GM12891 (cell line): ENCODE measurements around the gene ERGIC2.
"Not testable (repeated sequence)": the region's sequence is repeated elsewhere in the genome, so short reads cannot be mapped to it uniquely, and the experiment has no call there.

ENCODE experiments used
- DNase-seq: peaks from one replicate; pipeline ENCODE4 v3.0.0; 2011; ENCODE audit warnings: low spot score; ENCODE audit not compliant: insufficient read length
- FAIRE-seq: peaks from 2 replicates; lab custom pipeline; 2011; peaks lifted over from hg19 to GRCh38; lab: Jason Lieb, UNC
- PAX5 ChIP-seq: IDR thresholded peaks from 2 replicates; pipeline ENCODE4 v1.6.1; 2011; ENCODE audit warnings: low read length, moderate library complexity, mild to moderate bottlenecking; ENCODE audit not compliant: insufficient read depth, severe bottlenecking
- POLR2A ChIP-seq: IDR thresholded peaks from 2 replicates; pipeline ENCODE4 v1.6.1; 2011; ENCODE audit warnings: low read depth, low read length, control low read depth
- POLR2AphosphoS5 ChIP-seq: IDR thresholded peaks from 2 replicates; pipeline ENCODE4 v1.6.1; 2011; ENCODE audit warnings: low read depth, low read length, control low read depth
- POU2F2 ChIP-seq: IDR thresholded peaks from 2 replicates; pipeline ENCODE4 v1.6.1; 2011; ENCODE audit warnings: low read depth, mild to moderate bottlenecking, control low read depth, low read length, moderate library complexity
- SPI1 ChIP-seq: IDR thresholded peaks from 2 replicates; pipeline ENCODE4 v1.6.1; 2011; ENCODE audit warnings: low read depth, low read length, control low read depth
- TAF1 ChIP-seq: IDR thresholded peaks from 2 replicates; pipeline ENCODE4 v1.6.1; 2011; ENCODE audit warnings: low read depth, low read length, control low read depth

ERGIC2 gene

GRCh38 chr12:29304388-29304787 is 76.6 kb downstream of the ERGIC2 start:
- no peak for DNase-seq
- no peak for FAIRE-seq
- TF ChIP-seq POLR2AphosphoS5: no peak
- TF ChIP-seq TAF1: no peak
- no peak for TF ChIP-seq PAX5
- TF ChIP-seq POU2F2: no peak
- no peak for TF ChIP-seq POLR2A
- TF ChIP-seq SPI1: no peak

GRCh38 chr12:29301114-29301513 is 79.9 kb downstream of the ERGIC2 start:
- FAIRE-seq (no peak), DNase-seq (no peak)

GRCh38 chr12:29299633-29300032 is 81.3 kb downstream of the ERGIC2 start:
- DNase-seq (no peak), FAIRE-seq (no peak)
- TF ChIP-seq TAF1 (no peak), POLR2A (no peak), PAX5 (no peak), POU2F2 (no peak), POLR2AphosphoS5 (no peak), SPI1 (no peak)

More at GRCh38 chr12:29301114-29301513, 79.9 kb downstream of the ERGIC2 start:
- TF ChIP-seq POLR2AphosphoS5 (no peak), SPI1 (no peak), PAX5 (no peak), POLR2A (no peak), TAF1 (no peak), POU2F2 (no peak)

GRCh38 chr12:29291226-29291625 is 89.7 kb downstream of the ERGIC2 start:
- no peak for TF ChIP-seq SPI1
- no peak for TF ChIP-seq POU2F2
- TF ChIP-seq PAX5: no peak
- TF ChIP-seq TAF1: no peak
- no peak for TF ChIP-seq POLR2AphosphoS5
- TF ChIP-seq POLR2A: no peak
- no peak for FAIRE-seq
- no peak for DNase-seq

GRCh38 chr12:29290475-29290874 is 90.5 kb downstream of the ERGIC2 start:
- DNase-seq, FAIRE-seq: not testable (repeated sequence)

- DNase-seq: no peak
- TF ChIP-seq PAX5 (no peak), TAF1 (no peak), POU2F2 (no peak), SPI1 (no peak), POLR2AphosphoS5 (no peak), POLR2A (no peak)
- FAIRE-seq: no peak
These were observed 92.9 kb downstream of the ERGIC2 start for GRCh38 chr12:29288031-29288430.

GRCh38 chr12:29287622-29288021 is 93.3 kb downstream of the ERGIC2 start:
- FAIRE-seq: no peak
- no peak for TF ChIP-seq SPI1
- TF ChIP-seq POLR2A: no peak
- TF ChIP-seq POU2F2: no peak
- TF ChIP-seq PAX5: no peak
- no peak for TF ChIP-seq TAF1
- no peak for TF ChIP-seq POLR2AphosphoS5

More at GRCh38 chr12:29287622-29288021, 93.3 kb downstream of the ERGIC2 start:
- DNase-seq: no peak
